ENCODE measurements around the gene GRK5. TPM values are rescaled to one million over a fixed set of nuclear protein-coding genes. Genes with fewer than 3 reads are reported as not detected.

The GRK5 gene
- total RNA-seq (ENCODE audit: unreplicated experiment) = 163 TPM
- long read RNA-seq, transcript GRK5-202 (16 exons, 2,654 nt) = major isoform, 49 of 66 reads
- long read RNA-seq, partial matches to known transcripts = 4 of 66 reads
- long read RNA-seq, other reads (novel, unspliced or antisense) = 13 of 66 reads

- H3K4me1 Mint-ChIP-seq (ENCODE audit: unreplicated experiment) = peaks cover 65% of the 10 kb centered on the region
- peak within 1 kb of the TSS; percentile 100 for H3K27ac Mint-ChIP-seq (ENCODE audit: unreplicated experiment)
- H3K36me3 Mint-ChIP-seq (ENCODE audit: low read depth, unreplicated experiment) = peaks cover 31% of the 10 kb centered on the region
- no peak for TF ChIP-seq CTCF (IDR thresholded peaks at IDR 0.05; ENCODE audit: unreplicated experiment)
- no peaks in the 10 kb centered on the region for H3K9me3 Mint-ChIP-seq (ENCODE audit: unreplicated experiment)
- DNase-seq (ENCODE audit: low spot score) = peak; percentile 94
- peaks cover 8% of the 10 kb centered on the region for H3K27me3 Mint-ChIP-seq (ENCODE audit: unreplicated experiment)
- H3K4me3 Mint-ChIP-seq (ENCODE audit: unreplicated experiment) = peak within 1 kb of the TSS; percentile 100
Measured at GRCh38 chr10:119207366-119207666, at the start of gene GRK5. TSS of gene GRK5 (plus strand) at chr10:119207571. CDS start at chr10:119207918, 347 bp downstream.

GRCh38 chr10:119159332-119159731, 48.0 kb upstream of the GRK5 start:
- Mint-ChIP-seq H3K36me3 (ENCODE audit: low read depth, unreplicated experiment) (peaks cover 14% of the 10 kb centered on the region), H3K4me1 (ENCODE audit: unreplicated experiment) (peaks cover 5% of the 10 kb centered on the region), H3K27me3 (ENCODE audit: unreplicated experiment) (no peaks in the 10 kb centered on the region), H3K9me3 (ENCODE audit: unreplicated experiment) (no peaks in the 10 kb centered on the region), H3K4me3 (ENCODE audit: unreplicated experiment) (no peak overlapping the region), H3K27ac (ENCODE audit: unreplicated experiment) (no peak overlapping the region)
- DNase-seq (ENCODE audit: low spot score) = no peak
- no peak for TF ChIP-seq CTCF (IDR thresholded peaks at IDR 0.05; ENCODE audit: unreplicated experiment)

- no peak for TF ChIP-seq CTCF (IDR thresholded peaks at IDR 0.05; ENCODE audit: unreplicated experiment)
Measured at GRCh38 chr10:119161680-119162451, 45.5 kb upstream of the GRK5 start.

GRCh38 chr10:119162452-119163092, 44.8 kb upstream of the GRK5 start:
- TF ChIP-seq CTCF (IDR thresholded peaks at IDR 0.05; ENCODE audit: unreplicated experiment) = no peak
- DNase-seq (ENCODE audit: low spot score) = no peak
- Mint-ChIP-seq H3K9me3 (ENCODE audit: unreplicated experiment) (no peaks in the 10 kb centered on the region), H3K36me3 (ENCODE audit: low read depth, unreplicated experiment) (peaks cover 12% of the 10 kb centered on the region), H3K4me3 (ENCODE audit: unreplicated experiment) (peak overlapping the region; percentile 6), H3K27ac (ENCODE audit: unreplicated experiment) (no peak overlapping the region), H3K27me3 (ENCODE audit: unreplicated experiment) (peaks cover 5% of the 10 kb centered on the region), H3K4me1 (ENCODE audit: unreplicated experiment) (peaks cover 22% of the 10 kb centered on the region)

More at GRCh38 chr10:119161680-119162451, 45.5 kb upstream of the GRK5 start:
- no peak for DNase-seq (ENCODE audit: low spot score)
- Mint-ChIP-seq H3K27ac (ENCODE audit: unreplicated experiment) (no peak overlapping the region), H3K9me3 (ENCODE audit: unreplicated experiment) (no peaks in the 10 kb centered on the region), H3K36me3 (ENCODE audit: low read depth, unreplicated experiment) (peaks cover 7% of the 10 kb centered on the region), H3K4me3 (ENCODE audit: unreplicated experiment) (peak overlapping the region; percentile 6), H3K27me3 (ENCODE audit: unreplicated experiment) (peaks cover 5% of the 10 kb centered on the region), H3K4me1 (ENCODE audit: unreplicated experiment) (peaks cover 16% of the 10 kb centered on the region)

All from endothelial cell (in vitro differentiated cells).